Measurements from ENCODE around the gene F10.

Gene F10

DNA sequence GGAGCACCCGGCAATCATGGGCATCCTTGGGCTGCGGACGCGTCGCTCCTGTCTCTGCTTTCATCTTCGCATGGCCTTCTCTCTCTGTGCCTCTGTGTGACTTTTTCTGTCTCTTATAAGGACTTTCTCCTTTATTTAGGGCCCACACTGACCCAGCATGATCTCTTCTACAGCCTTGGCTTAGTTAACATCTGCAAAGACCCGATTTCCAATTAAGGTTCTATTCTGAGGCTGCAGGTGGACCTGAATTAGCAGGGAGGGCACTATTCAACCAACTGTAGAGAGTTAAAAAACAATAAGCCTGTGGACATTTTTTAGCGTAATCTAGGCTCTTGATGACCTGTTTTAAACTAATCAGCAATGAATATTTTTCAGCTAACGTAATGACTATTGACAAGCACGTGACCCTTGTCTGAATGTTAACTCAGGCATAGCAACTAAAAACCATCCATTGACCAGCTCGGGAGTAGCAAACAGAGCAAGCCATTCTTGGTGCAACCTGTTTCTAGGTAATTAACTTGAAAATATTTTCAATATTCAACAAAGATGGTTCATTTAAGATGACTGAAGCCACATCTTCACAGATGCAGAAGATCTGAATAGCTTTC, 15.2 kb downstream of the F10 start:
- no peak overlapping the region for H3K4me3 ChIP-seq (ENCODE audit: insufficient read depth, low read length, poor library complexity, severe bottlenecking)
- no peaks in the 10 kb centered on the region for H3F3A ChIP-seq (ENCODE audit: insufficient read depth)
- H3K27ac ChIP-seq (ENCODE audit: low read depth, low read length), result no peak overlapping the region
- no peak overlapping the region for H3K4me2 ChIP-seq (ENCODE audit: low read depth, low read length, poor library complexity, severe bottlenecking)
- no peak for TF ChIP-seq EZH2phosphoT487 (conservative IDR thresholded peaks at IDR 0.05; ENCODE audit: low read length)
- TF ChIP-seq, protein P1, sequence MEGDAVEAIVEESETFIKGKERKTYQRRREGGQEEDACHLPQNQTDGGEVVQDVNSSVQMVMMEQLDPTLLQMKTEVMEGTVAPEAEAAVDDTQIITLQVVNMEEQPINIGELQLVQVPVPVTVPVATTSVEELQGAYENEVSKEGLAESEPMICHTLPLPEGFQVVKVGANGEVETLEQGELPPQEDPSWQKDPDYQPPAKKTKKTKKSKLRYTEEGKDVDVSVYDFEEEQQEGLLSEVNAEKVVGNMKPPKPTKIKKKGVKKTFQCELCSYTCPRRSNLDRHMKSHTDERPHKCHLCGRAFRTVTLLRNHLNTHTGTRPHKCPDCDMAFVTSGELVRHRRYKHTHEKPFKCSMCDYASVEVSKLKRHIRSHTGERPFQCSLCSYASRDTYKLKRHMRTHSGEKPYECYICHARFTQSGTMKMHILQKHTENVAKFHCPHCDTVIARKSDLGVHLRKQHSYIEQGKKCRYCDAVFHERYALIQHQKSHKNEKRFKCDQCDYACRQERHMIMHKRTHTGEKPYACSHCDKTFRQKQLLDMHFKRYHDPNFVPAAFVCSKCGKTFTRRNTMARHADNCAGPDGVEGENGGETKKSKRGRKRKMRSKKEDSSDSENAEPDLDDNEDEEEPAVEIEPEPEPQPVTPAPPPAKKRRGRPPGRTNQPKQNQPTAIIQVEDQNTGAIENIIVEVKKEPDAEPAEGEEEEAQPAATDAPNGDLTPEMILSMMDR (IDR thresholded peaks at IDR 0.05; ENCODE audit: insufficient read depth, low read length, poor library complexity, severe bottlenecking), result no peak
- H3K9ac ChIP-seq (ENCODE audit: low read length), result no peak overlapping the region
- no peaks in the 10 kb centered on the region for H3K79me2 ChIP-seq (ENCODE audit: insufficient read depth, low read length)
- no peaks in the 10 kb centered on the region for H3K36me3 ChIP-seq (ENCODE audit: low read length)
- H3K9me3 ChIP-seq (ENCODE audit: insufficient read depth, low read length), result no peaks in the 10 kb centered on the region
- H4K20me1 ChIP-seq (ENCODE audit: low read depth, low read length), result no peaks in the 10 kb centered on the region
- no peak overlapping the region for H2AFZ ChIP-seq (ENCODE audit: low read depth, low read length, severe bottlenecking)
- H3K9me2 ChIP-seq (replicated peaks; ENCODE audit: insufficient read depth, low read length), result no peaks in the 10 kb centered on the region
- no peaks in the 10 kb centered on the region for H3K27me3 ChIP-seq (ENCODE audit: low read length)

DNA sequence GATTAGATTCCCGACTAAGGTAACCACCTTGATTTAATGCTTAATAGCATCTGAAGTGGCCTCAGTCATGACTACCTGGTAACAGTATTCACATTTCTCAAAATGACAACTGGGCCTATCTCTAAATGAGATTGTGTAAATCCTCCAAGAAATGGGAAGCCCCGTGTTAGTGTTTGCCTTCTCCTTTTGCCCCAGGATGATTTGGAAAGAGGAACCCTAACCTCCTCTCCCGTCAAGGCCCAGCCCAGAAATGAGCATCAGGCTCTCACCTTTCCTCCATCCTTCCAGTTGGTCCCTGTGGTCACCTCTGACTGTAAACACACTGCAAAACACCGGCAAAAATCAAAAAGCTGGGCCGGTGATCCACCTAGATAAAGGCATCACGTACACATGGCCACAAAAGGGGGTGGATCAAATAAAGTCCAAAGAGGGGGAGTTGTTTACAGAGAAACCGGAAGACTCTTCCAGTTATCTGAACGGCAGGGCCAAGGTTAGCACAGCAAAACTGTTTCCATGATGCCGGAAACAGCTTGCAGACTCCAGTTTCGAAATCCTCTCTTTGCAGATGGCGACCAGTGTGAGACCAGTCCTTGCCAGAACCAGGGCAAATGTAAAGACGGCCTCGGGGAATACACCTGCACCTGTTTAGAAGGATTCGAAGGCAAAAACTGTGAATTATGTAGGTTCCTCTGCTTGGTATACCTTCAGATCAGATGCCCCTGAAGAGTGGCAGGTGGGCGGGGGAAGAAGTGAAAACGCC, 16.4 kb downstream of the F10 start:
- no peaks in the 10 kb centered on the region for H3K36me3 ChIP-seq (ENCODE audit: low read length)
- H3F3A ChIP-seq (ENCODE audit: insufficient read depth), result no peaks in the 10 kb centered on the region
- H2AFZ ChIP-seq (ENCODE audit: low read depth, low read length, severe bottlenecking), result no peak overlapping the region
- H3K27ac ChIP-seq (ENCODE audit: low read depth, low read length), result no peak overlapping the region
- H4K20me1 ChIP-seq (ENCODE audit: low read depth, low read length), result no peaks in the 10 kb centered on the region
- H3K79me2 ChIP-seq (ENCODE audit: insufficient read depth, low read length), result no peaks in the 10 kb centered on the region
- no peaks in the 10 kb centered on the region for H3K27me3 ChIP-seq (ENCODE audit: low read length)
- H3K4me2 ChIP-seq (ENCODE audit: low read depth, low read length, poor library complexity, severe bottlenecking), result no peak overlapping the region
- no peak overlapping the region for H3K9ac ChIP-seq (ENCODE audit: low read length)
- no peak overlapping the region for H3K4me3 ChIP-seq (ENCODE audit: insufficient read depth, low read length, poor library complexity, severe bottlenecking)
- TF ChIP-seq, protein P1 (IDR thresholded peaks at IDR 0.05; ENCODE audit: insufficient read depth, low read length, poor library complexity, severe bottlenecking), result no peak
- TF ChIP-seq EZH2phosphoT487 (conservative IDR thresholded peaks at IDR 0.05; ENCODE audit: low read length), result no peak
- no peaks in the 10 kb centered on the region for H3K9me3 ChIP-seq (ENCODE audit: insufficient read depth, low read length)
- no peaks in the 10 kb centered on the region for H3K9me2 ChIP-seq (replicated peaks; ENCODE audit: insufficient read depth, low read length)

DNA sequence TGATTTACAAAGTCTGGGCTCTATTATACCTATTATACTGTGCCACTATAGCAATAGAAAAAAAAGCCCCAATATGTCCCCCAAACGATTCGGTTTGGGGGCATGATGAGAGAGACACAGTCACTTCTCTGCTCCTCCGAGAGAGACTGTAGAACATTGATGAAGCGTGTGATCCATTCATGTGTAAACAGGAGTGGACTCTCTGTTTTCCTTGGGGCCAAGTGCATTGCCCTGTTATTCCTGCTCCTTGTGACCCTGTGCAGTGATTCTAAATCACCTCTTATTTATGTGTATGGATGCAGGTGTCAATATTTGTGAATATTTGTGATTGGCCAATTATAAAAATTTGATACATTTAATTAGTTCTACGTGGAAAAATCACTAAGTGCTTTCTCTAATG, 17.0 kb downstream of the F10 start:
- Histone ChIP-seq H3K79me2 (ENCODE audit: insufficient read depth, low read length) (no peaks in the 10 kb centered on the region), H3K27ac (ENCODE audit: low read depth, low read length) (no peak overlapping the region), H3K4me2 (ENCODE audit: low read depth, low read length, poor library complexity, severe bottlenecking) (no peak overlapping the region)

More for the DNA sequence above, 17.0 kb downstream of the F10 start:
- Histone ChIP-seq H3F3A (ENCODE audit: insufficient read depth) (no peaks in the 10 kb centered on the region), H4K20me1 (ENCODE audit: low read depth, low read length) (no peaks in the 10 kb centered on the region), H3K36me3 (ENCODE audit: low read length) (no peaks in the 10 kb centered on the region), H3K9me3 (ENCODE audit: insufficient read depth, low read length) (no peaks in the 10 kb centered on the region), H3K9ac (ENCODE audit: low read length) (no peak overlapping the region), H3K27me3 (ENCODE audit: low read length) (no peaks in the 10 kb centered on the region), H2AFZ (ENCODE audit: low read depth, low read length, severe bottlenecking) (no peak overlapping the region), H3K9me2 (replicated peaks; ENCODE audit: insufficient read depth, low read length) (no peaks in the 10 kb centered on the region), H3K4me3 (ENCODE audit: insufficient read depth, low read length, poor library complexity, severe bottlenecking) (no peak overlapping the region)
- TF ChIP-seq, protein P1 (IDR thresholded peaks at IDR 0.05; ENCODE audit: insufficient read depth, low read length, poor library complexity, severe bottlenecking), result no peak
- TF ChIP-seq EZH2phosphoT487 (conservative IDR thresholded peaks at IDR 0.05; ENCODE audit: low read length), result no peak
